Stimulated activated naive CD8-positive, alpha-beta T cell treated with anti-CD3 and anti-CD28 coated beads, Interleukin-15, Interleukin-2, amounts not matched to agents 100 ng/mL and 50 ng/mL, for 24 hours (primary cell): ENCODE data around the gene PLXNA2.

Experiments used
- H3K27ac Mint-ChIP-seq: one replicate; pipeline ENCODE4 v1.8.0; 2021; ENCODE audit warnings: mild to moderate bottlenecking, mixed read lengths
- H3K27me3 Mint-ChIP-seq: one replicate; pipeline ENCODE4 v1.8.0; 2021; ENCODE audit warnings: mixed read lengths
- H3K36me3 Mint-ChIP-seq: one replicate; pipeline ENCODE4 v1.8.0; 2021; ENCODE audit warnings: low read depth, mixed read lengths
- H3K4me1 Mint-ChIP-seq: one replicate; pipeline ENCODE4 v1.8.0; 2021; ENCODE audit warnings: low read depth, mixed read lengths
- H3K4me3 Mint-ChIP-seq: one replicate; pipeline ENCODE4 v1.8.0; 2021; ENCODE audit warnings: mild to moderate bottlenecking, mixed read lengths
- H3K9me3 Mint-ChIP-seq: one replicate; pipeline ENCODE4 v1.8.0; 2021; ENCODE audit warnings: mixed read lengths

PLXNA2 gene

GRCh38 chr1:208252836-208253576 lies 8.8 kb upstream of the PLXNA2 start:
- Mint-ChIP-seq H3K4me3 (no peak overlapping the region), H3K36me3 (no peaks in the 10 kb centered on the region), H3K9me3 (no peaks in the 10 kb centered on the region), H3K27ac (no peak overlapping the region), H3K4me1 (no peaks in the 10 kb centered on the region), H3K27me3 (peaks cover 43% of the 10 kb centered on the region)

GRCh38 chr1:208251911-208252835 lies 8.0 kb upstream of the PLXNA2 start:
- H3K9me3 Mint-ChIP-seq = no peaks in the 10 kb centered on the region
- no peaks in the 10 kb centered on the region for H3K36me3 Mint-ChIP-seq
- no peaks in the 10 kb centered on the region for H3K4me1 Mint-ChIP-seq
- H3K27ac Mint-ChIP-seq = no peak overlapping the region
- H3K4me3 Mint-ChIP-seq = no peak overlapping the region
- peaks cover 41% of the 10 kb centered on the region for H3K27me3 Mint-ChIP-seq

GRCh38 chr1:208251015-208251414 lies 6.8 kb upstream of the PLXNA2 start:
- Mint-ChIP-seq H3K27me3 (peaks cover 31% of the 10 kb centered on the region), H3K4me3 (no peak overlapping the region), H3K36me3 (no peaks in the 10 kb centered on the region), H3K9me3 (no peaks in the 10 kb centered on the region), H3K27ac (no peak overlapping the region), H3K4me1 (no peaks in the 10 kb centered on the region)

GRCh38 chr1:208250613-208251012 lies 6.4 kb upstream of the PLXNA2 start:
- Mint-ChIP-seq H3K36me3 (no peaks in the 10 kb centered on the region), H3K4me3 (no peak overlapping the region), H3K4me1 (no peaks in the 10 kb centered on the region), H3K27me3 (peaks cover 30% of the 10 kb centered on the region), H3K27ac (no peak overlapping the region), H3K9me3 (no peaks in the 10 kb centered on the region)

GRCh38 chr1:208248991-208249696 lies 5.0 kb upstream of the PLXNA2 start:
- peaks cover 22% of the 10 kb centered on the region for H3K27me3 Mint-ChIP-seq
- H3K27ac Mint-ChIP-seq = no peak overlapping the region
- H3K4me3 Mint-ChIP-seq = no peak overlapping the region
- H3K36me3 Mint-ChIP-seq = no peaks in the 10 kb centered on the region
- H3K4me1 Mint-ChIP-seq = peaks cover 9% of the 10 kb centered on the region
- H3K9me3 Mint-ChIP-seq = no peaks in the 10 kb centered on the region

- H3K27me3 Mint-ChIP-seq = peaks cover 19% of the 10 kb centered on the region
Measured at GRCh38 chr1:208248307-208248801, 4.2 kb upstream of the PLXNA2 start.

GRCh38 chr1:208247696-208248095 lies 3.5 kb upstream of the PLXNA2 start:
- Mint-ChIP-seq H3K9me3 (no peaks in the 10 kb centered on the region), H3K4me1 (peaks cover 12% of the 10 kb centered on the region), H3K27ac (no peak overlapping the region), H3K4me3 (no peak overlapping the region), H3K27me3 (peaks cover 19% of the 10 kb centered on the region), H3K36me3 (no peaks in the 10 kb centered on the region)

More at GRCh38 chr1:208248307-208248801, 4.2 kb upstream of the PLXNA2 start:
- H3K36me3 Mint-ChIP-seq = no peaks in the 10 kb centered on the region
- H3K4me3 Mint-ChIP-seq = no peak overlapping the region
- no peaks in the 10 kb centered on the region for H3K9me3 Mint-ChIP-seq
- peaks cover 12% of the 10 kb centered on the region for H3K4me1 Mint-ChIP-seq
- no peak overlapping the region for H3K27ac Mint-ChIP-seq

GRCh38 chr1:208245185-208245705 lies 1.1 kb upstream of the PLXNA2 start:
- Mint-ChIP-seq H3K9me3 (no peaks in the 10 kb centered on the region), H3K36me3 (no peaks in the 10 kb centered on the region), H3K4me1 (peaks cover 12% of the 10 kb centered on the region), H3K4me3 (peak overlapping the region; percentile 68), H3K27ac (no peak overlapping the region), H3K27me3 (peaks cover 18% of the 10 kb centered on the region)

- H3K27ac Mint-ChIP-seq = no peak overlapping the region
- H3K36me3 Mint-ChIP-seq = no peaks in the 10 kb centered on the region
- H3K4me3 Mint-ChIP-seq = peak overlapping the region; percentile 83
- peaks cover 18% of the 10 kb centered on the region for H3K27me3 Mint-ChIP-seq
- no peaks in the 10 kb centered on the region for H3K9me3 Mint-ChIP-seq
- H3K4me1 Mint-ChIP-seq = peaks cover 12% of the 10 kb centered on the region
Measured at GRCh38 chr1:208243527-208243966, 637 bp downstream of the PLXNA2 start.

- Mint-ChIP-seq H3K27me3 (peaks cover 18% of the 10 kb centered on the region), H3K36me3 (no peaks in the 10 kb centered on the region), H3K9me3 (no peaks in the 10 kb centered on the region), H3K4me1 (peaks cover 12% of the 10 kb centered on the region), H3K27ac (no peak overlapping the region), H3K4me3 (peak overlapping the region; percentile 45)
Measured at GRCh38 chr1:208242941-208243526, 1.1 kb downstream of the PLXNA2 start.

GRCh38 chr1:208242146-208242545 lies 2.0 kb downstream of the PLXNA2 start:
- Mint-ChIP-seq H3K9me3 (no peaks in the 10 kb centered on the region), H3K27me3 (peaks cover 25% of the 10 kb centered on the region), H3K36me3 (no peaks in the 10 kb centered on the region), H3K4me1 (peaks cover 12% of the 10 kb centered on the region), H3K27ac (no peak overlapping the region), H3K4me3 (no peak overlapping the region)

GRCh38 chr1:208241512-208241911 lies 2.7 kb downstream of the PLXNA2 start:
- no peak overlapping the region for H3K4me3 Mint-ChIP-seq
- H3K4me1 Mint-ChIP-seq = peaks cover 18% of the 10 kb centered on the region
- no peaks in the 10 kb centered on the region for H3K36me3 Mint-ChIP-seq
- H3K27me3 Mint-ChIP-seq = peaks cover 29% of the 10 kb centered on the region
- H3K9me3 Mint-ChIP-seq = no peaks in the 10 kb centered on the region
- no peak overlapping the region for H3K27ac Mint-ChIP-seq

- peaks cover 32% of the 10 kb centered on the region for H3K27me3 Mint-ChIP-seq
Measured at GRCh38 chr1:208240662-208241355, 3.4 kb downstream of the PLXNA2 start.

More at GRCh38 chr1:208240662-208241355, 3.4 kb downstream of the PLXNA2 start:
- Mint-ChIP-seq H3K36me3 (no peaks in the 10 kb centered on the region), H3K9me3 (no peaks in the 10 kb centered on the region), H3K4me3 (no peak overlapping the region), H3K27ac (no peak overlapping the region), H3K4me1 (peaks cover 25% of the 10 kb centered on the region)
